H4 (cell line): ENCODE data around the gene EFEMP1. TPM values are rescaled to one million over a fixed set of nuclear protein-coding genes. Genes with fewer than 3 reads are reported as not detected.

Source experiments
- DNase-seq: peaks from one replicate; pipeline ENCODE4 v3.0.0-alpha.2; 2015; ENCODE audit warnings: low spot score
- total RNA-seq: library from RNA; depleted of rRNA; stranded (reverse); fragments of >200 nt; shearing (Covaris generic); gene quantifications from 2 replicates; pipeline ENCODE4 v1.2.3, GENCODE V29; 2014

The EFEMP1 gene
- total RNA-seq, 1 experiment from 2014 or later, result 2.0 TPM

DNA sequence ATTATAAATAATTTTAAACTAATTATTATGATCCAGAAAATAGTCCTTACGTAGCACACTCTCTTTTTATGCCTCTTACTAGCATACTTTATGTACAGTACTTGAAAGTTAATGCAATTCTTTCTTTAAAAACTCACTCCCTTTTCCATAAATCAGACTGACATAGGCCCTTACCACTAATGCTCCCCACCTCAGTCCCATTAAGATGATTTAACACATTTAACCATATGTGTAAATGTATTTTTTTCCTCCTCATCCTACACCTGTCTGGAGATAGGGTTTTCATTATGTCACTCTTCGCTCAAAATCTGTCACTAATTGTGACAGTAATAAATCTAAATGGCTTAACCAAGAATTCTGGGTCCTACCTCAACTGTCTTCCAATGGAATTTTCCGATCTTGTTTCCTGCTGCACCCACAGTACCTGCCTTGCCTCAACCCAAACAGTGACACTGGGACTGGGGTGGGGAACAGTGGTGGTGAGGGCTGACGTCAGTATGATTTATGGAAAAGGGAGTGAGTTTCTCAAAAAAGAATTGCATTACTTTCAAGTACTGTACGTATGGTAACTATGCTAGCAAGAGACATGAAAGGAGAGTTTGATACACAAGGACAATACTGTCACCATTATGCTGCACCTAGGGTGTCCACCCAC lies 25.1 kb downstream of the EFEMP1 start:
- no peak for DNase-seq

DNA sequence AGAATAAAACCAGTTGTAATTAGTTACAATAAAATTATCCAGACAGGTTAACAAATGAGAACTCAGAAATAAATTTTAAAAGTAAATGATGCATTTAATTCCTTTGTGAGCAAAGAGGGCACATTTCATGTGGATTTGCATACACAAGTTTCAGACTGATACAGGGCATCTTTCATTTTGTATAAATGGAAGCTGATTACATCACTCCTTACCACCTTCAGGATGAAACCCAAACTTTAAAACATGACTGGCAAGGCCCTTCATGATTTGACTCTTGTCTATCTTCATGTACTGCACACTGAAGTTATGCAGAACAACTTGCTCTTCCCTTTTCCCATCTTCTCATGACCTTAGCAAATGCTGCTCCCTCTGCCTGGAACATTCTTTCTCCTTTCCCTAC lies 26.9 kb downstream of the EFEMP1 start:
- no peak for DNase-seq

DNA sequence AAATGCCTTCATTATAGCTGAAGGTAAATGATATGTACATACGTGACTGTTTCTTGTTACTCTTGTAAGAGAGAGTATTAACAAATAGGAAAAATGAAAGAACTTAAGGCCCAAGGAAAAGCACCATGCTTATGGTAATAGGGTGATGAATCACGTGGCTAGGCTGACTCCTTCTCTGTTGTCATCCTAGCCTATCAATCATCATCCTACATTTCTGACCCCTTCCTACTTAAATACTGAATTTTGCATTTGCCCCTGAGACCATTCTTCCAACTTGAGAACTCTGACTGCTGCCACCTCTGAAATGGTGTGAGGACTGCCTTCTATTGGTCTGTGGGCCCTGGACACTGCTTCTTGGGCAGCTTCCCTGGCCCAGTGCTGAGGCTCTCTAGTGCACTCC lies 28.9 kb downstream of the EFEMP1 start:
- DNase-seq, result no peak

DNA sequence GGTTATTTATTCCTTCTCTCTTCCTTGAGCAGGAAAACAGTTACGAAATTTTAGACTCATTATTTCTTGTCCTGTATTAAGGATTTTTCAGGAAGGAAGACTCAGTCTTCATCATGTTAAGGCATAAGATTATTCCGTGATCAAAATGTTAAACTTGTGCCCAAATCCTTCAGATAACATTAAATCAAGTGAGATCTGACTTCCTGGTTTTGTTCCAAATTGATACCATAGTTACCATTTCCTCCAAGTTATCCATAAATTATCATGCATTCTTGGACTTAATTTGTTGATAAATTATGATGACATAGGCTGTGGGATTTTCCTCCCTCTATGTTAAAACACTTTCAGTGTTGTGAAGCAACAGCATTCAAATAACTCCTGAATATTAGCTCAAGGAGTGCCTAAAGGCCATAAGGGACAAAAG lies 31.9 kb downstream of the EFEMP1 start:
- DNase-seq, result no peak

DNA sequence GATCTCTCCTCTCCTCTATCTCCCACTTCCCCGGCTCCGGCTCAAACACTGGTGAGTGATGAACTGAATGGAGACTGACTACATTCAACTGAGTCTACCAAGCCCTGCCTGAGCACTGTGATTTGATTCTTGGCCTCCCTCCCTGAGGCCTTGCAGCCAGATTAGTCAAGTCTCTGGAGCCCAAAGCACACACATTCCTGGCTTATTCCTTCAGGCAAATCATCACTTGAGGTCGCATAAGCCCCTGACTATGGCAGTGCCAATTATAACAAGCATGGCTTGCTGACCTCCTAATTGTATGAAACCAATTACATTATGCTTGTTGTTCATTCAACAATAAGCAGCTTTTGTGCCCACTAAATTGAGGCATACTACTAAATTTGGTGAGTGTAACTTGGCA lies 34.6 kb downstream of the EFEMP1 start:
- no peak for DNase-seq

DNA sequence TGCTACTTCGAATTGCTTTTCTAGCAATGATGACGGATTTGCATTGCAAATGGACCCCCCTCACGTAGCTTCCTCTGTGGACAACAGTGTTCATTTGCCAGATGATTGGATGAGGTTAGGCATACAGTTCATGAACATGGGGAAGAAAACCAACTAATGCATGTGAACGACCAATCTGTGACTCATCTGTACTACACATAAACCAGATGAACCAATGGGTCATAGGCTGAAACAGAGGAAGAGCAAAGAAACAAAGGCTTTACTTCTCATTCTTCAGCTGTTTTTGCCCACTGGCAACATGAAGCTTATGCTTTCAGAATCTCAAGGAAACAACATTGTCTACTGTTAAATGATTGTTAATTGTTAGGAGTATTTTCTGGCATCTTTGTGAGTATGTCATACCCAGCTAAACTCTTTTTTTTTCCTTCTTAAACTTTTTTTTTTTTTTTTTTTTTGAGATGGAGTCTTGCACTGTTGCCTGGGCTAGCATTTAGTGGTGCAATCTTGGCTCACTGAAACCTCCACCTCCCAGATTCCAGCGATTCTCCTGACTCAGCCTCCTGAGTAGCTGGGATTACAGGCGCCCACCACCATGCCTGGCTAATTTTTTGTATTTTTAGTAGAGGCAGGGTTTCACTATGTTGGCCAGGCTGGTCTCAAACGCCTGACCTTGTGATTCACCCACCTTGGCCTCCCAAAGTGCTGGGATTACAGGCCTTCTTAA lies 35.5 kb downstream of the EFEMP1 start:
- peak; percentile 58 for DNase-seq

DNA sequence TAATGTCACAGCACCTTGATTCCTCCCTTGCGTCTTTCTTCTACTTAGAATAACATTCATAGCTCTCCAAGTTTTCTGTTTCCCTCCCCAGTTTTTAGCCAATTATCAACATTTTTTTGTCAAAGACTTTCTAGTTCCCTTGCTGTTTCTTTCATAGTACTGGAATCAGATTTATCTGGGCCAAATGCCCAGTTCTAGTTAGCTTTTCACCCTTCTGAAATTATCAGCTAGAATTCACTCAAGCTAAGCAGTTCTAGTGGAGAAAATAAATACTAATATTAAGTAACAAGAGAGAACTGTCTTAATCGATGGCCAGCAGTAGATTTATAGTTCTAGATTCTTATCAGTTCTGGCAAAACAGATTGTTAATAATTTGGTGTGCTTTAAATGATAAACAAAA lies 36.2 kb downstream of the EFEMP1 start:
- DNase-seq, result no peak

DNA sequence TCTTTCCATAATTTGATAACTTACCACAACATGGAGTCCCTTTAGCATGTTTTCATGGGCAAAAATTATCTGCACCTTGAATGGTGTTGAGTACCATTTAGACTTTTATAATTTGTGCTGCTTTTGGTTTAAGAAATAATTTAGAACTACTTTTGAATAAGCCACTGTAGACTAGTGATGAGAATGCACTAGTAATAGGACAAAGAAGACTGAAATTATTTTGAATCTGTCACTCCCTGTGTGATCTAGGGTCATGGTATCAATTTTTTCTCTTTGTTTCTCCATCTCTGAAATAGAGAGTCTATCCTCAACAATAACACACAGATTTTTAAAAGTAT lies 37.7 kb downstream of the EFEMP1 start:
- no peak for DNase-seq

DNA sequence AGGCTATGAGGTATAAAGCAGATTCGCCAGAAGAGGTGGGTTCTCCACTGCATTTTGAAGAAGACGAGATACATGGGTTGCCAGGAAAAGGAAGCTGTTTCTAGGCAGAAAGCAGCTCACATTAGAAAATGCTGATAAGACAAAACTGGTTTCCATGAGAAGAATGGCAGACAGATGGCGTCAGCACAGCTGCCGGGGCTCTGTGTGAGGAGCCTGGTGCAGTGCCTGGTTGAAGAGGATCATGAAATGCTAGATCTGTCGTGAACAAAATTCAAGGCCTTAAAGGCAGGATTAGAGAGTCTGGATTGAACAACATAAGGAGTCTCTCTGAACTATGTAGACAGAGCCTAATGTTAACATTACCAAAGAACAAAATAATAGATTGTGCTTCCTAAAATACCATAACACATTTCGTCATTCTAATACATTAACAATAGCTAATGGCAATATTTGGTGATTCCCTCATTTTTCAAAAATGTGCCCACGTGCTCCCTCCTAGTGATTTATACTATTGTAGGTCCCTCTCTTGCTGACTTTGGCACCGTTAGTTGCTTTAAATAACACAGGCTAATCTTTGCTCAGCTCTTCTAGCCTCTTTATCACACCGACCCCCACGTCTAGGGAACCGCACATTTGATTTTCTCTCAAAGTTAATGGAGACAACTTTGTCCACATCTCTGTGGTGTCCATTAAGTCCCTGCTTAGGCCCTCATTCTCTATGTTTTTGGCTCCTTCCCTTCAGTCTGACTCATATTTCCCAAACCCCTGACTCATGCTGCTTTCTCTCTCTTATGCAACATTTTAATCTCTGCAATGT lies 38.2 kb downstream of the EFEMP1 start:
- DNase-seq, result peak; percentile 87

DNA sequence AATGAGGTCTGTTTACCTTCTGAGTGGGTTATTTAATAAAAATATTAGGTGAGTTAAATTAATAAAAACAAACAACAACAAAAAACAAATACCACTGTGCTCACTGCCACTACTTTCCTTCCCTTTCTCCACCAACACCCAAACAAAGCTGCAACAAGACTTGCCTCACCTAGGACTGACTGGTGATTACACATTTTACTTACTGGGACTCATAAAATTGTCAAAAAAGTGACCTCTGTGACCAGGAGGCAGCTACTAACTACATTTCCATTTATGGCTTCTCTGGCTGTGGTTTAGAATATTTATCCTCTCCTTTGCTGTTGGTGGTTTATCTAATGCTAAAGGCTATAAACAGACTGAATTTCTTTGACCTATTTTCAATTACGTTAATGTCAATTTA lies 39.8 kb downstream of the EFEMP1 start:
- DNase-seq, result peak; percentile 38

DNA sequence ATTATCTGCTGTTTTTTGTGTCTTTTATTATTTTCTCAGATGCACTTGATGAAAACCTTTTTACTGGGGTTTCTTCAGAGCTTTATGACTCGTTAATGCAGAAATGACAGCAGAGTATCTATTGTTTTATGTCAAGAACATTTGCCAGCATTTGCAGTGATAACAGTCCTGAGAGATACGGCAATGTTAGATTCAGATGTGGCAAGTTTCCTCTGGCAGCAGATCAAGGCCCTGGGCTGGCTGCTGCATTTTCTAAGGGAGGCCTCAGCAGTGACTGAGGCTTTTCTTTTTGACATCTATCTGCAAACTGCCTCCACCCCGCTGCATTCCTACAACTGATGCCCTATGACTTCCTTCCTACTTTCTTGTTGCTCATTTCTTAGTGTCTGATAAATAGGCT lies 40.2 kb downstream of the EFEMP1 start:
- no peak for DNase-seq

DNA sequence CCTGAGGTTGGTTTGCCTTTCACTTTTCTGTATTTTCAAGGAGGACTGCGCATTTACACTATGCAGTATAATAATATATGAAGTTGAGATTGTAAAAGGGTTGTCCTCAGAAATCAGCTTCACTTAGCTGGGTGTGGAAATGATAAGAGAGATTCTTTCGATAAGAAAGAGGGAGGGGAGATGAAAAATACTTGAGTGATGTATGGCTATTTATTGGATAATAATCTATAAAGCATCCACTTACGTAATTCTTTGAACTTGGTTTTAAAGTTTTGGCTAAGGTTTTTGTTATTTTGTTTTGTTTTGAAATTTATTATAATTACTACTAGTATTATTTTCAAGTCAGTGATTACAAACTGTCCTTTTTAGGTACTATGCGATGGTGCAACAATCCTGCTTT lies 40.6 kb downstream of the EFEMP1 start:
- DNase-seq, result no peak

DNA sequence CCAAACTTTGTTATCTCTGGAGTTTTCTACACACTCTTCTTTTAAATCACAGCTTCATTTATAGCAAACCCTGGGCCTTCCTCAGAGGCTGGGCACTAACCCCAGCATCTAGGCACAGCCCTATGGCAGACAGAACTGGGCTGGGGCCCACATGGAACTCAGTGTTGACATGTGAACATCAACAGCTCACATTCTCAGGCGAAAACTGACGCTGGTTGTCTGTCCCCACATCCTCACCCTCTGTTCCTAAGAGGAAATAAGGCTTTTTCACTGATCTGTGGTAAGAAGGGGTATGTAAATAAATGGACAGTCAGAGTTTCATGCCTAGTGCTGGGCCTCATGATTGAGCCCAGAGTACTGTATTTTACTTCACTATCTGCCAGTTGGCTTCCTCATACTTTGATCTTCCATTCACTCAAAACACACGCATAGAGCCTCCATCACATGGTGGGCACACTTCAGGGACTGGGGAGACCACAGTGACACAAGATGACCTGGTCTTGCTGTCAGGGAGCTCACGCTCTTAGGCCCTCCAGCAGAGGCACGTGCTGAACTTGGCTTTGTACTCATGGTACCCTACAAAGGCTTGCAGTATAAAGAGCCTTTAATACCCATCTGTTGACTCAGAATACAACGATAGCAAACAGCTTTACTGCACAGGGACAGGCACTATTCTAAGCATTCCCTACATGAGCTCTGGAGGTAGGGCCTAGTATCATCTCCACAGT lies 43.0 kb downstream of the EFEMP1 start:
- no peak for DNase-seq

DNA sequence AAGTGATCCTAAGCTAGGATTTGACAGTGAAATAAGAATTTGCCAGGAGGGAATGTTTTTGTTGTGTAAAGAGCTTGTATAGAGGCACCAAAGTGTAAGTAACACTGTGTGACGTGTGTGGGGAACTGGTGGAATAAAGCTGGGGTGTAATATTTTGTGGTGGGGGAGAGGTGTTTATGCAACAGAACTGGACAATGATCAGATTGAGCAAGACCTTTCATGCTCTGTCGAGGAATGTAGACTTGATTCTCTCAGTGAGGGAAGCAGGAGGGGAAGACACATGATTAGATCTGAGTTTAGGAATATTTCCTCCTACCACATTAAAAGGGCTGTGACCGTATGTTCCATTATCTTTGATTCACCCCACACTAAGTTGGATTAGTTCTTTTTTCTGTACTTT lies 43.6 kb downstream of the EFEMP1 start:
- DNase-seq, result no peak

DNA sequence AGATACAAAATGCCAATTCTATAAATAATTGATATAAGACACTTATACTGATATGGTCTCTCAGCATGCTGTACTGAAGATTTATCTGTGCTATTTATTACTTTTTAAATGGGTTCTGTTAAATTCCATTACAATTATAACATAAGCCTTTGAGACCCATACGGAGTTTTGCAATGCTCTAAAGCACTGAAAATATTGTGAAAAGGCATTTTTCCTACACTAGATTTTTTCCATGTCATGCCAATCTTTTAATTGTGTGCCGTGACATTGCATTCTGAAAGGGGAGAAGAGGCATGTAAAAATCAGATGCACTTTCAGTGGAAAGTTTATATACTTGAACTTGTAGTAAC lies 46.5 kb downstream of the EFEMP1 start:
- DNase-seq, result no peak

DNA sequence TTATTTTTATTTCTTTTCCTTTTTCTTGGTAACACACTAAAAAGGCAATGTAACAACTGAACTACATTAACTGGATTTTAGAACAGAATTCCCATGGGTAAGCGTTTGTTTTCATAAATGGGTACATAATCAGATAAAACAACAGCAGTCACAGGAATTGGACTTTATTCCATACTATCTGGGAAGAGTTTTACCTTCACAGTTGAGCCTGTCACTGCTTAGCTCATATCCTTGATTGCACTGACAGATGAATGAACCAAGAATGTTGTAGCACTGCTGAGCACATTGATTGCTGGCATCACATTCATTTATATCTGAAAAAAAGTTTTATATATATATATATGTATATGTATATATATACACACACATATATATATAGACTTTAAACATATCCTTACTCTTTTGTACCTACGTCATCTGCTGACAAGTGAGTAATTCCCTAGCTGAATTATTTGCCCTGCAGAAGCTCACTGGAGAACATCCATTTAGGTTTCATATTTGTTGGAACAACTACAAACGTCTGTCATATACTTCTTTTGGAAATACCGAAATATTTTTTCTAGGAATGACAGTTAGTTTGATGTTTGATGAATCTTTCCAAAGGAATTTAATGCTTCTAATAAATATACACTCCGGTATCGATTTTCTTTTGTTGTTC lies 47.0 kb downstream of the EFEMP1 start:
- DNase-seq, result no peak

DNA sequence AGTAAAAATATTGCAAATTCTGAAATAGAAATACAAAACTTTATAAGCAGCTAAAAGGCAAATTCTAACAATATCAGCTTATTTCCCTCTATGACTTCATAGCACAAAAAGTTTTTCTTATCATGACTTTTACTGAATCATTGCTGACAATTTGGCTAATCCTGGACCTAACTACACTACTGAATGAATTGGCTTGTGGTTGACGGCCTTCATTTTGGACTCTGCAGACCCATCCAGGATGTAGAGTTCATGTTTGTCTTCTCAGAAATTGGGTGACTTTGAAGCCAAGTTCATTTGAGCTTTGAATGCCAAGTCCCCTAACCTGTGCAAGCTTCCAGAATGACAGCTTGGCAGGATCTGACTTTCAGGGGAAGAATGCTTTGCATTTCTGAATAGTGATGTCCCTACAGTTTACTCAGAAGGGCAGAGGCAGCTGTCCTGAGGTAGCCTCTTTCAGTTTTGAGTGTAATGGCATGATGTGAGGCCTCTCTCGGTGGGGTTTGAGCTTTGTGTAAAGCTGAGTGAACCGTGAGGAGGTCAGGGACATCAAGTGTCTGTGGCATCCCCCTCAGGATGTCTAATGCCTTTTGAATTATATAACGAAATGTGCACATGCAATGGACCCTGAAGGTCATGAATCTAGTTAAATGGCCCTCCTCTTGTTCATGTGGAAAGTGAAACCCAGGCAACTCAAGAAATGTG lies 48.0 kb downstream of the EFEMP1 start:
- no peak for DNase-seq

DNA sequence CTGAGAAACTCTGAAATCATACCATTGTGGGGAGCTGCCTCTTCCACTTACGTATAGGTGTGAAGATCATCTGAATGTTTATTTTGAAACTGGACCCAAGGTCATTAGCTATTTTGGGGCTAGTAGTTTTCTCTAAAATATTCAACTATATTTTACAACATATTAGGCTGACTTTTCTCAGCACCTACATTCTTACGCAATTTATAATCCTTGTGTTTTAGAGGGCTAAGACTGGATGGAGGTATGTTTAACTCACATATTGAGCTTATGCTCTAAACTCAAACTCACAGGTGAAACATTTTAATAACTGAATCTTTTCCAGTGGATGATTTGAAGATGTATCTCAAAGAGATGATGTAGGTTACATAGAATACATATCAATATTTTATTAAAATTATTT lies 49.2 kb downstream of the EFEMP1 start:
- no peak for DNase-seq

DNA sequence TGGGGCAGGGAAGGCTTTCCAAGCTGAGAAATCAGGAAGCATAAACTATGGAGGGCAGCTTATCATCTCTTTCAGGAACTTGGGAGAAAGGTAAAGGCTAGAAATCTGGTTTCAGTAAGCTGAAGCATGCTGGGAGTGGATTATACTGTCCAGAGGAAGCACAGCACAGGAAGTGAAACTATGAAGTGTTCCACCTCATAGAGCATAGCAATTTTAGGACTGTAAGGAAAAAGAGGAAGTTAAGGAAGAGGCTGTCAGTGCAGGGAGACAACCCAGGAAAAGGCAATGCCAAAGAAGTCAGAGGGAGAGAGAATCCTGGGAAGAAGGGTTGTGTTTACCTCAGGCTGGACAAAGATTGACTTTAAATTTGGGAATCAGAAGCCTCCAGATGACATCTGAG lies 51.9 kb downstream of the EFEMP1 start:
- DNase-seq, result no peak

DNA sequence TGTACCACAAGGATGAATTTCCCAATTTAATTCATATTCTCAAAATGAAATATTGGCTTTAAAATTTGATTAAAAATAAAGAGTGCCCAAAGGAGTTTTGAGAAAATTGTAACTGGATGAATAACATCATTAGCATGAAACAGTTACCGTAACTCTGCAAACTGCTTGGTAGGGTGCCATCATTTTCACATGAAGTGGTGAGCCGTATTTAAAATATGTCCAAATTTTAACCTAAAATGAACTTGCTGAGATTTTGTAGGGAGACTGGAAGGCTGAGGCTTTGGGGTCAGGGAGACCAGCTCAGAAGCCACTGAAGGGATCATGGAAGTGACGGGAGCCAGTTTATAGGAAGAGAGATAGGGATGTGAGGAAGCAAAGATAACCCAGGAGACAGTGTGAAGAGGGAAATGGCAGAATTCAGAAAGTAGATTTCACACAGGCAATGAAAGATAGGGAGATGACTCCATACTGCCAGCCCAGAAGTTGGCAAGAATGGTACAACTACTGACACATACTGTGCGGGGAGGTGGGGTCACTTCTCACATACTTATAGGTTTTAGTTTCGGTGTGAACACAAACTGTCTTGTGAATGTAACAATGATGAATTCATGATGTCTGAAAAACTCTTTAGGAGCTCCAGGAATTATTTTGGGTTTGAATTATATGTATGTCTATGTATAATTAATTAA lies 53.8 kb downstream of the EFEMP1 start:
- no peak for DNase-seq
